Right forelimb (tissue), 1 donor: ENCODE data around the gene VPS13D.
"Not testable (repeated sequence)": the region's sequence is repeated elsewhere in the genome, so short reads cannot be mapped to it uniquely, and the experiment has no call there.

Source experiments
- DNase-seq: peaks from one replicate; pipeline ENCODE4 v3.0.0-alpha.2; 2018

The VPS13D gene

GRCh38 chr1:12296623-12297022 lies 66.8 kb downstream of the VPS13D start:
- DNase-seq = no peak

GRCh38 chr1:12300706-12301105 lies 70.9 kb downstream of the VPS13D start:
- no peak for DNase-seq

DNA sequence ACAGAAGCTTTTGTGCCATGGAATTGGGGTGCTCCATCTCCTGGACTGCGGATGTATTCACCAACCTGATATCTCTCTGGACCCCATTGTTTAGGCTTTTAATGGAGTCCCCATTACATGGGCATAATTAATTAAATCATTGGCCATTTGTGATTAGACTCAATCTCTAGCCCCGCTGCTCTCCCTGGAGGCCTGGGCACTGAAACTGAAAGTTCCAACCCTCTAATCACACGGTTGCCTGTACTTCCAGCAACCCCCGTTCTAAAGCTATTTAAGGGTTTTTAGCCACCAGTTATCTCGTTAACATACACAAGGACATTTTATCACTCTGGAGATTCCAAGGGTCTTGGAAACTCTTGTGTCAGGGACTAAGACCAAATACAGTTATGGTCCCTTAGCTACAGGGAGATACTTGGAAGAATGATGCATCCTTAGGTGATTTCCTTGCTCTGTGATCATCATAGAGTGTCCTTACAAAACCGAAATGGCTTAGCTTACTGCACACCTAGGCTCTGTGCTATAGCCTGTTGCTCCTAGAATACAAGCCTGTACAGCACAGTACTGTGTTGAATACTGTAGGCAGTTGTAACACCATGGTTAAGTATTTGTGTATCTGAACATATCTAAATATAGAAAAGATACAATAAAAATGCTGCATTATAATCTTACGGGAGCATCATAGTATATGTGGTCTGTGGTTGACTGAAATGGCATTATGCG lies 71.8 kb downstream of the VPS13D start:
- DNase-seq = no peak

GRCh38 chr1:12302798-12303447 lies 73.1 kb downstream of the VPS13D start:
- DNase-seq = no peak

- no peak for DNase-seq
These were observed 75.5 kb downstream of the VPS13D start for GRCh38 chr1:12305377-12305776.

GRCh38 chr1:12309783-12310742 lies 80.2 kb downstream of the VPS13D start:
- DNase-seq = no peak

DNA sequence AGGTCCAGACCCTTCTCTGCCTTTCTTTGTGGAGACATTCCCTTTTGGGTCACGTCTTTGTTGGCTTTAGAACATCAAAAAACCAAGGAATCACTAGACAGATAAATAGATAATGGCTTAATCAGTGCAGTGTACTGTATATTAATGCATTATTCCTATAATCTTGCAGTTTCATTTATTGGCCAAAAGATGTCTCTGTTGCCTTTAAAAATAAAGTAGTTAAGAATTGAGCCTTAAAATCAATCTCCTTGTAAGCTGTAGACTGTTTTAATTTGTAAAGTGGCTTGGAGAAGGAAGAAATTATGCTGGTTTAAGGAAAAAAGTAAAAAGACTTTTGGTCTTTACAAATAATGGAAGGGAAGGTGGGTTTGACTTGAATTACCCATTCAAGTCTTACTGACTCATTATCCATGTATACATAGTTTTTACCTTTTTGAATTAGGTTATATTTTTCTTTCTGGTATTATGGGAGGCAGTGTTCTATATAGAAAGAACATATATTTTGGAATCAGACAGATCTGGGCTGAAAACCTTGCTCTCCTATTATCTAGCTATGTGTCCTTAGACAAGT lies 84.6 kb downstream of the VPS13D start:
- no peak for DNase-seq

GRCh38 chr1:12315146-12315545 lies 85.3 kb downstream of the VPS13D start:
- DNase-seq = no peak

- DNase-seq = no peak
These were observed 86.5 kb downstream of the VPS13D start for GRCh38 chr1:12316331-12316730.

- no peak for DNase-seq
These were observed 90.7 kb downstream of the VPS13D start for GRCh38 chr1:12320486-12320885.

DNA sequence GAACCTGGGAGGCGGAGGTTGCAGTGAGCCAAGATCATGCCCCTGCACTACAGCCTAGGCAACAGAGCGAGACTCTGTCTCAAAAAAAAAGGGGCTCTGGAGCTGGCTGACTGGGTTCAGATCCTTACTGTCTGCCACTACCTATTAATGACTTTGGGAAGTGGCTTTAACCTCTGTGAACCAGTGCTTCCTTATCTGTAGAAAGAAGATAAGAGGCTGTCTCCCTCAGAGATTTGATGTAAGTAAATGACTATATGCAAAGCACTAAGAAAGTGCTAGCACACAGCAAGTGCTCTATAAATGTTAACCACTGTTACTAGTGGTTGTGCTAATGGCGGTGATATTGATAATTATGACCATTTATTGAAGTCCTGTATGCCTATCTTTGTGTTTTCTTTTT lies 94.6 kb downstream of the VPS13D start:
- DNase-seq = no peak

DNA sequence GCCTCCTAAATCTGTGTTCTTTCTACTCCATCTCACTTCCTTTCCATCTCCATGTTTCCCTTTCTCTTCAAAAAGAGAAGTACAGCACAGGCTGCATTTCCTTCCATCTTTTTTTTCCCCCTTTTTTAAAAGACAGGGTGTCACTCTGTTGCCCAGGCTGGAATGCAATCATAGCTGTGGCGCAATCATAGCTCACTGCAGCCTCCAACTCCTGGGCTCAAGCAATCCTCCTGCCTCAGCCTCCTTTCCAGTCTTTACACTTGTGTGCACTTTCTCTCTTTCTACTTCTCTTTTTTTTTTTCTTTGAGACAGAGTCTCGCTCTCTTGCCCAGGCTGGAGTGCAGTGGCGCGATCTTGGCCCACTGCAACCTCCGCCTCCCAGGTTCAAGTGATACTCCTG lies 95.1 kb downstream of the VPS13D start:
- not testable (repeated sequence) for DNase-seq

DNA sequence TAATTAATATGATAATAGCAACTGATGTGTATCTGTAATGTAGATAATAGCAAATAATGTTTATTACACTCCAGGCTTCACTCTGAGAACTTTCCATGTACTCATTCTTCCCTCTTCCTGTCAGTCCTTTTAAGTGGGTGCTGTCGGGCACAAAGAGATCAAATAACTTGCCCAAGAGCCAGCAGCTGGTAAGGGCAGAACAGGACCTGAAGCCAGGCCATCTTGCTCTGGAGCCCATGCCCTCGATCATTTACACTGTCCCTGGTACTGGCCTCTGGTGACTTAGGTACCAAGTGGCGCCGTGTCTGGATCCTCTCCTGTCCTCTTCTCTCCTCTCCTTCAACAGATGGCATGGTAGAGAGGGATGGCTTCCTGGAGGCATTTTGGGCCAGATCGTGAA lies 97.2 kb downstream of the VPS13D start:
- DNase-seq = no peak

DNA sequence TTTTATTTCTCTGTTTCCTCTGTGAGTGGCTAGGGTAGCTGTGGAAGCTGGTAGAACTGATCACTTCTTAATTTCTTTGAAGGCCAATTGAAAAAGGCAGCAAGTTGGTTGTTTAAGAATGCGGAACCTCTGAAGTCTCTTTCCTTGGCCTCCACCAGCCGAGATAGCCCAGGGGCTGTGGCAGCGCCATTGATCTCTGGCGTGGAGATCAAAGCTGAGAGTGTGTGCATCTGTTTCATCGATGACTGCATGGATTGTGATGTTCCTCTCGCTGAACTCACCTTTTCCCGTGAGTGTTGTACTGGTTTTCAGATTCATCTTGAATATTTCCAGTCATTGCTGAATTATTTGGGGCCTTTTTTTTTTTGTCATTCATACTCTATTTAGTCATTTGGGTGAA lies 97.7 kb downstream of the VPS13D start:
- no peak for DNase-seq

GRCh38 chr1:12333036-12333785 lies 103.4 kb downstream of the VPS13D start:
- DNase-seq = no peak

- DNase-seq = no peak
These were observed 106.0 kb downstream of the VPS13D start for GRCh38 chr1:12335815-12336214.

DNA sequence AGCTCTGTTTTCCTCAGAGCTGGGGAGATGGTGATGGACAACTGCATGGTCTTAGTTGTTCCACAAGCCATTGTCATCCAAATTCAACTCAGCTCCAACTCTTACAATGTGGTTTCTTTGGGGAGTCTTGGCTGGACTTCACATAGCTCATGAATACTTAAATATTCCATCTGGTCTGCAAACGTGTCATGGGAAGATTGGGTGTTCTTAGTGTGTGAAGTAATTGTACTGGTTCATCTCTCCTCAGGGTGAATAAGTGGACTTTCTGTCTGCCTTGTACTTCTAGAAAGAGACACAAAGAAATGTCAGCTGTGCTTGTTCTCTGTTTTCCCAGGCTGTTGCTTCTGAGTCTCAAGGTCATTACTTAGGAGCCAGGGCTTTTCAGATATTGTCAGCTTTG lies 106.6 kb downstream of the VPS13D start:
- DNase-seq = no peak

- DNase-seq = no peak
These were observed 108.2 kb downstream of the VPS13D start for GRCh38 chr1:12338017-12338416.

GRCh38 chr1:12338823-12339222 lies 109.0 kb downstream of the VPS13D start:
- no peak for DNase-seq

DNA sequence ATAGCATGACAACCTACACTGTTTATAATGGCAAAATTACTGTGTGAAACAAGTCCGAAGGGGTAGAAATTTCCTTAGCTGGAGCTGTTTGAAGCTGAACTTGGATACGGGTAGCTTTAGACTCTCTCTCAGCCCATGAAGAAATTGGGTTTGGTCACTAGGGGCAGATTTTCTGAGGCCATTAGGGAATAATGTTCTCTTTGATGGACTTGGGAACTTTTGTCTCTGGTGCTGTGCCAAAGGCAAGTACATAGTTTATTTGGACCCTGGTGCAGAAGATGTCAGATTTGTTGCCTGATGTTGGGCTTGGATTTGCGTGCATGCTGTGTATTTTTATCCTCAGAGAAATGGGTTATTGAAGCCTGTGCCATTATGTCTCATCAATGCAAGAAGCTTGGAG lies 109.6 kb downstream of the VPS13D start:
- no peak for DNase-seq

DNA sequence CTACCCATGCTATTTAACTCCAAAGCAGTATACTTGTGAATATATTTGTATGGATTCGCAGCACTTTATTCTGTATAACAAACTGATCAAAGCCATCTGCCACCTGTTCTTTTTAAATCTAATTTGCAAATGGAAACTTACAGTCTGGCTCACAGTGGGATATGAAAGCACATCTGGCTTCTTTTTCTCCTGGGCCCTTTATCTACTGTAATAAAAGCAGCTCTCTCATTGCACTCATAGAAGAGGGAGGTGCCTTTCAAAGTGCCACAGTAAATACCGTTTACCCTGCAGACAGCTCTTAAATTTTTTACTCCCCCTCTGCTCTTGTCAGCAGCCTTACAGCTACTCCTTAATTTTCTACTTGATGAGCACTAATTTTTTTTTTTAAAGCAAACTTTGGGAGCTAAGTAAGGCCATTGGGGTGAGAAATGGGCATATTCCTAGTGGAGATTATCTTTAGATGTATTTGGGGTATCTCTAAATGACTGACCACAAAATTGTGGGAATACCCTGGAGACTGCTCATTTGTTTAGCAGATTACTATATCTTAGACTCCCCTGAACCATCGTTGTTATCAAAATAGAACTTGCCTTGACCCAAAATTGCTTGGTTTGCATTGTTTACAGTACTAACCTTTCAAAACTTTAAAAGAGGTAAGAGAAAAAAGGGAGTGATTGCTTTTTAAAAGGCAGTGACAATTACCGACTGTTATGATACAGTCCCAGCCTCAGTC lies 110.1 kb downstream of the VPS13D start:
- DNase-seq = no peak

GRCh38 chr1:12340544-12340930 lies 110.7 kb downstream of the VPS13D start:
- no peak for DNase-seq
